Stimulated activated naive CD4-positive, alpha-beta T cell treated with Interleukin-2 at 50 U/mL for 16 hours (primary cell): ENCODE results near the gene NPSR1.
A peak's percentile ranks its signal among the peaks of the same experiment; 100 is the strongest.
"Not testable (repeated sequence)": the region's sequence is repeated elsewhere in the genome, so short reads cannot be mapped to it uniquely, and the experiment has no call there.

Experiments
- DNase-seq: peaks from one replicate; lab custom pipeline; 2025; lab: John Stamatoyannopoulos, UW

NPSR1 gene

DNA sequence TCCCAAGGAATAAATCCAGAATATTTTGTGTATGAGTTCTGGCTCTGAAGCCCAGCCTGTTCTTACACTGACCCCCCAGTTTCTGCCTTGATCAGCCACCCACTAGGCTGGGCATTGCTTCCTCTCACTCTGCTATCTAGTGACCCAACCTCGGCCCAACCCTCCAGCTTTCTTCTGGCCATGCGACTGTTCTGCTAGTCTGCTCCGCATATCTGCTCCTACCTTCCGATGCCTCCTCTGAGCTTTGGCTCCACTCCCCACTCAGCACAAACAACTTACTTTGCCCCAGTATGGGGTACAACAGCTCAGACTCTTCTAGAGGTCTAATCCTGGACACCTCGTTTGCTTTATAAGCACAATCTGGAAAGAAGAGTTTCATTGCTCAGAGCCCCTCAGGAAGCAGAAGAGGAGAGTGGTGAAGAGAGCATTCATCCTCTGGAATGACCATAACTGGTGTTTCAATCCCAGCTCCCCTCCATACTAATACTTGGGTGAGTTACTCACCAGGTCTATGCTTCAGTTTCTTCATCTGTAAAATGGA is 99.6 kb downstream of the NPSR1 start:
- no peak for DNase-seq

GRCh38 chr7:34758111-34758601 is 100.1 kb downstream of the NPSR1 start:
- no peak for DNase-seq

- no peak for DNase-seq
Observed at GRCh38 chr7:34759477-34760125, 101.6 kb downstream of the NPSR1 start.

DNA sequence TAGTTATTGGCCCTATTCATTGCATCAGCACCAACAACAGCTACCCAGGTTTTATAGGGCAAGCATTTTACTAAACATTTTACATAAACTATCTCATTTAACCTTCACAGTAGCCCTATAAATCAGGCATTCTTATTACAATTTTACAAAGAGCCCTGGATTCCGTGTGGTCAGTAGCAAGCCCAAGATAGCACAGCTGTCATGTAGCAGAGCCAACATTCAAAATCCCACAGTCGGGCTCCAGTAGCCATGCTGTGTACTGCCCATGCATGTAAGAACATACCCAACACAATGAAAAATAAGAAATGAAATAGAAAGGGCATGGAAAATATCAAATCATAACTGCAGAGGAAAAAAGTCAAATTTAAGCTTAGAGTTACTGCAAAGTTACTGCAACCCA is 102.3 kb downstream of the NPSR1 start:
- DNase-seq = no peak

GRCh38 chr7:34761206-34761605 is 103.2 kb downstream of the NPSR1 start:
- DNase-seq = no peak

- no peak for DNase-seq
Observed at GRCh38 chr7:34761627-34762026, 103.6 kb downstream of the NPSR1 start.

- no peak for DNase-seq
Observed at GRCh38 chr7:34762764-34763163, 104.7 kb downstream of the NPSR1 start.

GRCh38 chr7:34772296-34772938 is 114.4 kb downstream of the NPSR1 start:
- DNase-seq = no peak

DNA sequence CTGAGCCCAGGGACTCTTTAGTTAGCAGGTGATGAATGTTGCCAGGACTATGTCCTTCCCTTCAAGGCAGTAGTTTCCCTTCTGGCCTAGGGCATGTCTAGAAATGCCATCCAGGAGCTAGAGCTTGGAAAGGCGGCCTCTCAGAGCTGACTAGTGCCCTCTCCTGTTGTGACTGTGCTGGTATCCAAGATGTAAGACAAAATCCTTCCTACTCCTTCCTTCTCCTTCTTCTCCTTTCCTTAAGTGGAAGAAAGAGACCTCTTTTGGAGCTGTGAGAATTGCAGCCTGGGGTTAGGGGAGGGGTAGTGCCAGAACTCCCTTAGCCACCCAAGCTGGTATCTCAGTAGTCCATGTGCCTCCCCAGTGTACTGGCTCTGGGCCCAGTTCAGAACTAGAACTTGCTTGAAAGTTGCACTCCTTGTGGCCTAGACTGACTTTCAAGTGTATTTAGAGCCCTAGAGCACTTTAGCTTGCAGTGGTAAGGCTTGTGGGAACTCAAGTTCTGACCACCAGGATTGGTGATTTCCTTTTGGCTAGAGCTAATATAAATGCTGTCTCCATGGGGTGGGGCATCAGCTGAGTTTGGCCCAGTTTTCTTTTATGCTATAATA is 118.8 kb downstream of the NPSR1 start:
- DNase-seq = no peak

DNA sequence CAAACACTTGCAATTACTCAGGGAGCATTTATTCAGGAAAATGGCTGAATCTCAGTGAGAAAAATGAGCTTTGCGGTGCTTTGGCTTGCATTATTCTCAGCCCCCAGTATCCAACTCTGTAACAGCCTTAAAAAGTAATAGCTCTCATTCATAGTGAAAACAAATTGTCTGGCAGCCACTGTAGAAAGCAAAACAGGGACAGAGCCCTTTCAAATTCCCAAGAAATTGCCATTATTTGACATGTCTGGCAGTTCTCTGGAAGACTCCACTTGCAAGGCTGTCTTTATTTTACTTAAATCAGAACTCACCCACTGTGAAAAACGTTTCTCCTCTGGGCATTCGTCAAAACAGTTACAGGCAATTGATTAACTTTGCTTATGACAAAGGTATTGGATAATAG is 122.5 kb downstream of the NPSR1 start:
- no peak for DNase-seq

GRCh38 chr7:34787586-34787985 is 129.6 kb downstream of the NPSR1 start:
- DNase-seq = no peak

DNA sequence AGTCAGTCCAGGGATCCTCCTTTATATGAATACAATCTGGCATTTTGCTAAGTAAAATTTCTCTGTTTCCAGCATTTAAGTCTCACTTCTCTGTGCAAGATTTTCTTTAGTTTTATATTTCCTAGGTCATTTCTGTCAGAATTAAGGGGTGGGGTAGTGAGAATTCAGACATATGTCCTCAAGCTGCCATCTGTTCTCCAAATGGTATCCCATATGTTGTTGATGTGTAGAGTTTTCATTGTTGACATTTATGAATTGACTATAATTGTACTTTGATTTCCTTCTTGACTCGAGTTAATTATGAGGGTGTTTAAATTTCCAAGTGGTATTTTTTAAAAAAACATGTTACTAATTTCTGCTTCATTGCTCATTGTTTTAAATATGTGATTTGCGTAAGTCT is 148.8 kb downstream of the NPSR1 start:
- no peak for DNase-seq

GRCh38 chr7:34807548-34808340 is 149.7 kb downstream of the NPSR1 start:
- DNase-seq = no peak

DNA sequence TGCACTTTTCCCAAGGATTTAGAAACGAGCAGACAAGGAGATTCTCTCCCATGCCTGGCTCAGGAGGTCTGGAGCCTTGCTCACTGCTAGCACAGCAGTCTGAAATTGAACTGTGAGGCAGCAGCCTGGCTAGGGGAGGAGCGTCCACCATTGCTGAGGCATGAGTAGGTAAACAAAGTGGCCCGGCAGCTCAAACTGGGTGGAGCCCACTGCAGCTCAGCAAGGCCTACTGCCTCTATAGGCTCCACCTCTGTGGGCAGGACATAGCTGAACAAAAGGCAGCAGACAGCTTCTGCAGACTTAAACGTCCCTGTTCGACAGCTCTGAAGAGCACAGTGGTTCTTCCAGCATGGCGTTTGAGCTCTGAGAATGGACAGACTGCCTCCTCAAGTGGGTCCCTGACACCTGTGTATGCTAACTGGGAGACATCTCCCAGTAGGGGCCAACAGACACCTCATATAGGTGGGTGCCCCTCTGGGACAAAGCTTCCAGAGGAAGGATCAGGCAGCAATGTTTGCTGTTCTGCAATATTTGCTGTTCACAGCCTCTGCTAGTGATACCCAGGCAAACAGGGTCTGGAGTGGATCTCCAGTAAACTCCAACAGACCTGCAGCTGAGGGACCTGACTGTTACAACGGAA is 156.3 kb downstream of the NPSR1 start:
- DNase-seq = not testable (repeated sequence)

GRCh38 chr7:34821932-34822558 is 164.0 kb downstream of the NPSR1 start:
- no peak for DNase-seq

DNA sequence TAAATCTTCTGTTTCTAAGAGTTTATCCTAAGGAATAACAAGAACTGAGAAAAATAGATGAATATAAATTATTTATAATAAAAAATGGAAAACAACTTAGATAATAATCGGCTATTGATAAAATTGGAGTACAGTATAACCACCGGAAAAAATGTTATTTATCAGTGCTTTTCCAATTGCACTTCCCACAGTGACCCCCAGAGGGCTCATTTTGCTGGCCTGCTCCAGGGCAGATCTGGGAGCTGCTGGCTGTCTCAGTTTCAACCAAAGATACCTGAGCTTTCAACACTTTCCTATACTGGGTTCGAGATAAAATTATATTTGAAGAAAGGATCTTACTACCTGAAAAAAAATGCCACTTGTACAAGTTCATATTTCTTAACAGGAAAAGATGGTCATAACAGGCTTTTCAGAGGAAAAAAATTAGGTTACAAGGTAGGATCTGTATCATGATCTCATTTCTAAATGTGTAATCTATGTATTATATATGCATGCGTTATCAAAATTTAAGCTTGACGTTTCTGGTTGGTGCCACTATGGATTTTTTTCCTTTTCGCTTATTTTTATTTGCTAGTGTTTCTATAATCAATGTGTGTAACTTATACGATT is 165.7 kb downstream of the NPSR1 start:
- peak; percentile 22 for DNase-seq

DNA sequence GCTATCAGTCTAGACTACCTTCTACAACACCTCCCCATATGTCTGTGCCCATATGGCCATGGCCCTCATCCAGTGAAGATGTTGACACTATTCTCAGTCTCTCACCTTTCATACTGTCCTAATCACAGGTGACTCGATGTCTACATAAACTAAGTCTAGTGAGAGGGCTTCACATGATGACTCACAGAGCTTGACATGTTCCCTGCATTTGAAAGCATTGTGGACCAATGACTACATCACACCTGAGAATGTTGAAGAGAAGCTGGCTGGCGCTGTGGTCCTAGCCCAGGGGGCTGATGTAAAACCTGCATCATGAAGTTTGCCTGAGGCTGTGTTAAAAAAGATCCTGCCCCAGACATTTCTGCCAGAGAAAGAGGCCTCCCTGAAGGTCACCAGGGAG is 167.2 kb downstream of the NPSR1 start:
- DNase-seq = no peak

- DNase-seq = no peak
Observed at GRCh38 chr7:34830390-34830789, 172.4 kb downstream of the NPSR1 start.

DNA sequence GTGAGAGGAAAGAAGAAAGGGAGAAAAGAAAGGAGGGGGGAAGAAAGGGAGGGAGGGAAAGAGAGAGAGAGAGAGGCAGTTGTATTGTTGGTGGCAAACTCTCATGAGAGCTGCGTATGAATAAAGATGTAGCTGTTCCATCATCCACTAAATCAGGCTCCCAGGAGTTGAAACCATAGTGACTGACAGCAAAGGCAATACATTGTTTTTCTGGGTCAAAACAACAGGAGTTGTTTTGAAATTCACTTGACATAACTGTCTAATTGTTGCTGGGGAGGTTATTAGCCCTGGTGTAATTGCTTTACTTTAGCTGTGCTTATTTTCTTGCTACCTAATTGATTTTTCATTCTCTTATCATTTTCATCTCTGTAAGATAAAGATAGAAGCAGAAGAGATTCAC is 173.4 kb downstream of the NPSR1 start:
- DNase-seq = no peak

- no peak for DNase-seq
Observed at GRCh38 chr7:34832020-34832419, 174.0 kb downstream of the NPSR1 start.
